ENCODE results near the gene CLIC5. TPM values are rescaled to one million over a fixed set of nuclear protein-coding genes. Genes with fewer than 3 reads are reported as not detected.

The CLIC5 gene
- total and polyA plus RNA-seq, 12 donors: 0.94 to 5.6 (median 1.6) TPM

GRCh38 chr6:45961125-45961524 lies 54.5 kb downstream of the CLIC5 start:
- Histone ChIP-seq H3K4me1 (replicated peaks in 1 of 2) (no peaks in the 10 kb centered on the region), H3K27me3 (no peaks in the 10 kb centered on the region), H3K36me3 (replicated peaks in 1 of 2) (no peaks in the 10 kb centered on the region), H3K9me3 (replicated peaks in 1 of 3) (no peaks in the 10 kb centered on the region), H3K4me3 (no peak overlapping the region), H3K27ac (no peak overlapping the region)
- TF ChIP-seq CTCF (IDR thresholded peaks at IDR 0.05): no peak
- no peak for TF ChIP-seq POLR2A (IDR thresholded peaks at IDR 0.05)
- no peak for DNase-seq
- WGBS, 4 donors: 65 to 81% (median 77%) methylated on average over 2 of the region's 2 CpGs
- intact Hi-C loops (cut with DNase I): no loop called here

- TF ChIP-seq POLR2A (IDR thresholded peaks at IDR 0.05): no peak
- no peak for TF ChIP-seq CTCF (IDR thresholded peaks at IDR 0.05)
- WGBS, 4 donors: 67 to 78% (median 71%) methylated on average over 4 of the region's 4 CpGs
- H3K4me1 ChIP-seq (replicated peaks in 1 of 2): no peaks in the 10 kb centered on the region
Observed at GRCh38 chr6:45959534-45960145, 56.0 kb downstream of the CLIC5 start.

GRCh38 chr6:45956663-45957062 lies 59.0 kb downstream of the CLIC5 start:
- Histone ChIP-seq H3K9me3 (replicated peaks in 1 of 3) (no peaks in the 10 kb centered on the region), H3K4me3 (no peak overlapping the region), H3K36me3 (replicated peaks in 1 of 2) (no peaks in the 10 kb centered on the region), H3K4me1 (replicated peaks in 1 of 2) (no peaks in the 10 kb centered on the region), H3K27ac (no peak overlapping the region), H3K27me3 (no peaks in the 10 kb centered on the region)
- DNase-seq: no peak
- TF ChIP-seq CTCF (IDR thresholded peaks at IDR 0.05) (no peak), POLR2A (IDR thresholded peaks at IDR 0.05) (no peak)
- WGBS, 4 donors: 85 to 87% (median 86%) methylated on average over 7 of the region's 7 CpGs
- intact Hi-C loops (cut with DNase I): no loop called here

More at GRCh38 chr6:45959534-45960145, 56.0 kb downstream of the CLIC5 start:
- Histone ChIP-seq H3K36me3 (replicated peaks in 1 of 2) (no peaks in the 10 kb centered on the region), H3K27me3 (no peaks in the 10 kb centered on the region), H3K4me3 (no peak overlapping the region), H3K27ac (no peak overlapping the region), H3K9me3 (replicated peaks in 1 of 3) (no peaks in the 10 kb centered on the region)
- DNase-seq: no peak
- intact Hi-C loops (cut with DNase I): no loop called here

- Histone ChIP-seq H3K9me3 (replicated peaks in 1 of 3) (no peaks in the 10 kb centered on the region), H3K4me3 (no peak overlapping the region), H3K36me3 (replicated peaks in 1 of 2) (no peaks in the 10 kb centered on the region), H3K27me3 (no peaks in the 10 kb centered on the region), H3K4me1 (replicated peaks in 1 of 2) (no peaks in the 10 kb centered on the region), H3K27ac (no peak overlapping the region)
- TF ChIP-seq POLR2A (IDR thresholded peaks at IDR 0.05) (no peak), CTCF (IDR thresholded peaks at IDR 0.05) (no peak)
- DNase-seq: no peak
- intact Hi-C loops (cut with DNase I): no loop called here
- 66 to 73% (median 69%) methylated on average over 5 of the region's 5 CpGs for WGBS, 4 donors
Observed at GRCh38 chr6:45956176-45956575, 59.5 kb downstream of the CLIC5 start.

Measured in adrenal gland (tissue), 12 donors.